ENCODE measurements around the gene VKORC1L1.
"Not testable (repeated sequence)": the region's sequence is repeated elsewhere in the genome, so short reads cannot be mapped to it uniquely, and the experiment has no call there.

VKORC1L1 gene

DNA sequence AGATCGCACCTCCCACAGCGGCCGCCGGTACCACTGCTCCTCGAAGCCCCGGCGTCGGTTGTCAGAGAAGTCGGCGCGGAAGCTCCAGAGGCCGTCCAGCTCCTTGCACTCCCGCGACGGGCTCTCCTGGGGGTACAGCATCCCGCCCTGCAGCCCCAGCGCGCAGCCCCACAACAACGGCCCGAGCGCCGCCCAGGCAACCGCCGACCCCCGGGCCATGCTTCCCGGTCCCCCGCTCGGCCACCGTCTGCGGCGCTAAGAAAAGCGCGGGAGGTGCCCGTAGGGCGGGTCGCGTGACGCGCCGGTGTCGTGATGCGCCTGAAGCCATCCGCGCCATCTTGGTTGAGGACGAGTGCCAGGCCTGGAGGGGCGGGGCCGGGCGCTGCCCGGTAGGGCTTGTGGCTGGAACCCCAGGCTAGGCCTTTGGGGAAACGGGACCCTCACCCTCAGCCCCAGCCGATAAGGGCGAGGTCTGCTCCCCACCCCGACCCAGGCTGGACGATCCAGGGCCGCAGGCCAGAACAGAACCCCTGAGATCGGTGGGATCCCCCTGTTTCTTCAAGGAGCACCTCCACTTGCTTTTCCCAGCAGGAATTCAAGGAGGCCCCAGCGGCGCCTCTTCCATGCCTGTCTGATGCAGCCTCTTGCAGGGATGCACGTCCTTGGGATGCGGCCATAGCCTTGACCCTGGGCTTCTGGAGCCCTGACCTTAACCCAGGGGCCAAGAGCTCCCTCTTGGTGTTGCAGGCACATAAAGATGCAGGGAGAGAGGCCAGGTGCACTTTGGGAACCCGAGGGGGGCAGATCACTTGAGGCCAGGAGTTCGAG, 109.3 kb downstream of the VKORC1L1 start, which contains the start of gene GUSB:
Gene GUSB, minus strand, starts transcription at position 249 of the 828 bp plus-strand sequence. Its CDS starts 30 bp downstream, at position 219.
- H3K27me3 Mint-ChIP-seq: no peaks in the 10 kb centered on the region

DNA sequence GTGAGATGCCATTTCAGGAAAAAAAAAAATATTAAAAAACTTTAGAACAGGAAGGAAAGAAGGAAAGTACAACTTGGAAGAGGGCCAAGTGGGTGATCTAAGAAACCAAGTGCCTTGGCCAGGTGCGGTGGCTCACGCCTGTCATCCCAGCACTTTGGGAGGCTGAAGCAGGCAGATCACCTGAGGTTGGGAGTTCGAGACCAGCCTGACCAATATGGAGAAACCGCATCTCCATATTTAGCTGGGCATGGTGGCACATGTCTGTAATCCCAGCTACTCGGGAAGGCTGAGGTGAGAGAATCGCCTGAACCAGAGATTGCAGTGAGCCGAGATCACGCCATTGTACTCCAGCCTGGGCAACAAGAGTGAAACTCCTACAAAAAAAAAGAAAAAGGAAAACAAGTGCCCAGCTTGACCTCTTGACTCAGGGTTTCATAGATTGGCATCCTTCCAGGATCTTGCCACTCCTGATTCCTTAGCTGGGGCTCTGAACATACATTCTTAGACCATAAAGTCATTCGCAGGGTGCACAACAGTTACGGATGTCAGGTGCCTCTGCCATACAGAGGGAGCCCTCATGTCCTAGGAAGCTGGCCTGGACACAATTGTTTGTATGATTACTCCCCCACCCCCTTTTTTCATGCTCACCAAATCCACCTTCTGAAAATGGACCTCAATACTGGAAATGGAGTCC, 111.2 kb downstream of the VKORC1L1 start:
- Mint-ChIP-seq H3K36me3 (ENCODE audit: low read depth) (peaks cover 16% of the 10 kb centered on the region), H3K9me3 (no peaks in the 10 kb centered on the region), H3K27me3 (no peaks in the 10 kb centered on the region), H3K4me3 (no peak overlapping the region), H3K27ac (no peak overlapping the region), H3K4me1 (ENCODE audit: low read depth) (peaks cover 10% of the 10 kb centered on the region)
- intact Hi-C loops (cut with micrococcal nuclease): loop anchor here (5.0 to 10.0 kb wide), 5 partner anchors 91 to 863 kb away; partner anchors contain the start of genes ASL, CRCP and VKORC1L1

More for the DNA sequence above, 109.3 kb downstream of the VKORC1L1 start, which contains the start of gene GUSB:
- peak within 1 kb of the TSS; percentile 82 for H3K4me3 Mint-ChIP-seq
- intact Hi-C loops (cut with micrococcal nuclease): loop anchor here (2.0 to 10.0 kb wide), 6 partner anchors 93 to 865 kb away; partner anchors contain the start of genes ASL, CRCP and VKORC1L1
- H3K36me3 Mint-ChIP-seq (ENCODE audit: low read depth): peaks cover 34% of the 10 kb centered on the region
- H3K9me3 Mint-ChIP-seq: no peaks in the 10 kb centered on the region
- peaks cover 10% of the 10 kb centered on the region for H3K4me1 Mint-ChIP-seq (ENCODE audit: low read depth)
- H3K27ac Mint-ChIP-seq: peak within 1 kb of the TSS; percentile 87

DNA sequence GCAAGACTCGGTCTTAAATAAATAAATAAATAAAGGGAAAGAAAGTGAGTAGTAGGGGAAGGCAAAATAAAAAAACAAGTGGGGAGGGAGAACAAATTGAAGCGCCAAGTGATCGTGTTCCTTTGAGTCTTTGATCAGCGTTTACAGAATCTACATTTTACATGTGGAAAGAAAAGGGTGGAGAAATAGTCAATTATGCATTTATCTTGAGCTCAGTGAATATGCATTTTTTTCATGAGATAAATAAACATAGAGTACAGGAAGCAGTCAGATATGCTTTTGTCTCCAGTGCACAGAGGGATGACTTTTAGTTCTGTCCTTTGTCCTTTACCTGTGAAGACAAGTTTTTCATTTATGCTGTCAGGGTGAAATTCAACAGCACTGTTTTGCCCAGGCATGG, 115.2 kb downstream of the VKORC1L1 start:
- Mint-ChIP-seq H3K27me3 (no peaks in the 10 kb centered on the region), H3K27ac (no peak overlapping the region), H3K4me3 (no peak overlapping the region), H3K4me1 (ENCODE audit: low read depth) (no peaks in the 10 kb centered on the region), H3K9me3 (no peaks in the 10 kb centered on the region), H3K36me3 (ENCODE audit: low read depth) (no peaks in the 10 kb centered on the region)
- intact Hi-C loops (cut with micrococcal nuclease): loop anchor here (10.0 kb wide), 2 partner anchors 87 to 127 kb away; partner anchors contain the start of genes ASL and CRCP

DNA sequence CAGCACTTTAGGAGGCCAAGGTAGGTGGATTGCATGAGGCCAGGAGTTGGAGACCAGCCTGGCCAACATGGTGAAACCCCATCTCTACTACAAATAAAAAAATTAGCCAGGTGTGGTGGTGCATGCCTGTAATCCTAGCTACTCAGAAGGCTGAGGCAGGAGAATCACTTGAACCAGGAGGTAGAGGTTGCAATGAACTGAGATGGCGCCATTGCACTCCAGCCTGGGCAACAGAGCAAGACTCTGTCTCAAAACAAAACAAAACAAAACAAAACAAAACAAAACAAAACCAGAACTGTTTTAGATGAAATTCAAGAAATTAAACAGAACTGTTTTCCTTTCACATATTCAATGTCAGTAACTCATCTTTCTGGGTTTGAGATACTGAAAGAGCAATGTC, 115.6 kb downstream of the VKORC1L1 start:
- not testable (repeated sequence) for H3K9me3 Mint-ChIP-seq; H3K36me3 Mint-ChIP-seq (ENCODE audit: low read depth); H3K4me1 Mint-ChIP-seq (ENCODE audit: low read depth); H3K27ac Mint-ChIP-seq; H3K27me3 Mint-ChIP-seq; H3K4me3 Mint-ChIP-seq
- intact Hi-C loops (cut with micrococcal nuclease): loop anchor here (10.0 kb wide), 2 partner anchors 86 to 126 kb away; partner anchors contain the start of genes ASL and CRCP

DNA sequence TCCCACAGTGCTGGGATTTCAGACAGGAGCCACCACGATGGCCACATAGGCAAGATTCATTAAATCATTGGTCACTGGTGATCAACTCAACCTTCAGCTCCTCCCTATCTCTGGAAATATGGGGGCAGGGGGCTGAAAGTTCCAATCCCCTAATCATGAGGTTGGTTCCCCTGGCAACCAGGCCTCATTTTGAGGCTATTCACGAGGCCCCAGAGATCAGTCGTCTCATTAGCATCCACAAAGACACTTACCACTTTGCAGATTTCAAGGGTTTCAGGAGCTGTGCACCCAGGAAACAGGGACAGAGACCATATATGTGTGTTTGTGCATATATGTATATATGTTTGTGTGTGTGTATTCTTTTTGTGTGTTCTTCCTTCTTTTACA, 116.8 kb downstream of the VKORC1L1 start:
- intact Hi-C loops (cut with micrococcal nuclease): loop anchor here (10.0 kb wide), 2 partner anchors 85 to 125 kb away; partner anchors contain the start of genes ASL and CRCP
- no peaks in the 10 kb centered on the region for H3K27me3 Mint-ChIP-seq
- H3K27ac Mint-ChIP-seq: no peak overlapping the region
- H3K4me1 Mint-ChIP-seq (ENCODE audit: low read depth): no peaks in the 10 kb centered on the region
- H3K36me3 Mint-ChIP-seq (ENCODE audit: low read depth): no peaks in the 10 kb centered on the region
- H3K9me3 Mint-ChIP-seq: no peaks in the 10 kb centered on the region
- no peak overlapping the region for H3K4me3 Mint-ChIP-seq

DNA sequence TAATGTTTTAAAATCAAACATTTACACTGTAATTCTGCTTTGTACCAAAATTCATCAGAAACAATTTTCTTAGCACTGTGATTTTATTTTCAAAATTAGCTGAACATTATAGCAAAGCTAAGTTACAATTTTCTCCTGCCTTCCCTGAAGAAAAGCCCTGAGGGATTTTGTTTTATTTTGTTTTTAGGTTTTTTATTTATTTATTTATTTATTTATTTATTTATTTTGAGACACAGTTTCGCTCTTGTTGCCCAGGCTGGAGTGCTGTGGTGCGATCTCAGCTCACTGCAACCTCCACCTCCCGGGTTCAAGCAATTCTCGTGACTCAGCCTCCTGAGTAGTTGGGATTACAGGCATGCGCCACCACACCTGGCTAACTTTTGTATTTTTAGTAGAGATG, 119.0 kb downstream of the VKORC1L1 start:
- H3K27me3 Mint-ChIP-seq; H3K4me1 Mint-ChIP-seq (ENCODE audit: low read depth); H3K9me3 Mint-ChIP-seq; H3K36me3 Mint-ChIP-seq (ENCODE audit: low read depth); H3K27ac Mint-ChIP-seq; H3K4me3 Mint-ChIP-seq; intact Hi-C loops (cut with micrococcal nuclease): not testable (repeated sequence)

DNA sequence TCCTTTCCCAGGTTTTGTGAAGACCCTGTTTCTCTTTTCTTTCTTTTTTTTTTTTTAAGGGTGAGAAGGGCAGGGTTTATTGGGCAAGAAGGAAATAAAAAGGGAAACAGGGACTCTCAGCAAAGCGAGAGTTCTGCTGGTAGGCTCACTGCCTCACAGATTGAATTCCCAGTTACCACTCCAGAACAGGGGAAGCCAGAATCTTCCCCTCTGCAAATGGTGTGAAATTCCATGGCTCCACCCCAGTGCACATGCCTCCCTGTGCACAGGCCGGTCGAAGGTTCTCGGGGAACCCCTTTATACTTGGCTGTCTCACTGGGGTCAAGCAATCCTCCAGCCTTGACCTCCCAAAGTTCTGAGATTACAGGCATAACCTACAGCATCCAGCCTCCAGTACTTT, 119.7 kb downstream of the VKORC1L1 start:
- Mint-ChIP-seq H3K4me1 (ENCODE audit: low read depth) (no peaks in the 10 kb centered on the region), H3K4me3 (no peak overlapping the region), H3K27me3 (no peaks in the 10 kb centered on the region), H3K36me3 (ENCODE audit: low read depth) (no peaks in the 10 kb centered on the region), H3K9me3 (no peaks in the 10 kb centered on the region), H3K27ac (no peak overlapping the region)
- intact Hi-C loops (cut with micrococcal nuclease): no loop called here

DNA sequence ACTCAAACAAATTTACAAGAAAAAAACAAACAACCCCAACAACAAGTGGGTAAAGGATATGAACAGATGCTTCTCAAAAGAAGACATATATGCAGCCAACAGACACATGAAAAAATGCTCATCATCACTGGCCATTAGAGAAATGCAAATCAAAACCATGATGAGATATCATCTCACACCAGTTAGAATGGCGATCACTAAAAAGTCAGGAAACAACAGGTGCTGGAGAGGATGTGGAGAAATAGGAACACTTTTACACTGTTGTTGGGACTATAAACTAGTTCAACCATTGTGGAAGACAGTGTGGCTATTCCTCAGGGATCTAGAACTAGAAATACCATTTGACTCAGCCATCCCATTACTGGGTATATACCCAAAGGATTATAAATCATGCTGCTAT, 122.1 kb downstream of the VKORC1L1 start:
- H3K4me3 Mint-ChIP-seq; H3K4me1 Mint-ChIP-seq (ENCODE audit: low read depth); H3K27me3 Mint-ChIP-seq; H3K27ac Mint-ChIP-seq; H3K9me3 Mint-ChIP-seq; H3K36me3 Mint-ChIP-seq (ENCODE audit: low read depth); intact Hi-C loops (cut with micrococcal nuclease): not testable (repeated sequence)

DNA sequence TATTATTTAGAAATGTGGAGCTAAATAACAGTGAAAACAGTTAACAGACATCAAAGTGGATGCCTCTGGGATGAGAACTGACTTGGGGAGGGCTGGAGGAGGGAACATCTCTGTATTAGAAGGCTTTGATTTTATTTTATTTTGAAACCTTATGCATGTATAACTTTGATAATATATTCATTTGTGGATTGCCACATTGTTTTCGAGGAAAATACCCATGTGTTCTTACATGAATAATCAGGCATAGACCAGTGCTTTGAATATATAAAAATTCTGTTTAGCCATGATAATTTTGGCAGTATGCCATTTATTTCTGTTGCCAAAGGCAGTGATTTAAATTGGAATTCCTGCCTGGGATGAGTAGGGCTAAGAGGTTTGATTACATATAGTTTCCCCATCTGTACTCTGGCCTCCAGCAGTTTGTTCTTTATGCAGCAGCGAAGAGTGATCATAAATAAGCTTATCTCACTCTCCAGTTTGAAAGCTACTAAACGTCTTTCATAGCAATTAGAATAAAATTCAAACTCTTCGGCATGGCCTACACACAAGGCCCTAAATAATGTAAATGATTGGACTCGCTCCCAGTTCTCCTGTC, 128.0 kb downstream of the VKORC1L1 start:
- H3K4me1 Mint-ChIP-seq (ENCODE audit: low read depth); intact Hi-C loops (cut with micrococcal nuclease); H3K27me3 Mint-ChIP-seq; H3K4me3 Mint-ChIP-seq; H3K9me3 Mint-ChIP-seq; H3K36me3 Mint-ChIP-seq (ENCODE audit: low read depth); H3K27ac Mint-ChIP-seq: not testable (repeated sequence)

DNA sequence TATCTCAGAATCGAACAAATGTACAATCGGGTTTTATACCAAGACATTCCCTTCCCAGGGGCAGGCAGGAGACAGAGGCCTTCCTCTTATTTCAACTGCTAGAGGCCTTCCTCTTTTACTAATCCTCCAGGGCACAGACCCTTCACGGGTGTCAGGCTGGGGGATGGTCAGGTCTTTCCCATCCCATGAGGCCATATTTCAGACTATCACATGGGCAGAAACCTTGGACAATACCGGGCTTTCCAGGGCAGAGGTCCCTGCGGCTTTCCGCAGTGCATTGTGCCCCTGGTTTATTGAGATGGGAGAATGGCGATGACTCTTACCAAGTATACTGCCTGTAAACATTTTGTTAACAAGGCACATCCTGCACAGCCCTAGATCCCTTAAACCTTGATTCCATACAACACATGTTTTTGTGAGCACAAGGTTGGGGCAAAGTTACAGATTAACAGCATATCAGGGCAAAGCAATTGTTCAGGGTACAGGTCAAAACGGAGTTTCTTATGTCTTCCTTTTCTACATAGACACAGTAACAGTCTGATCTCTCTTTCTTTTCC, 132.3 kb downstream of the VKORC1L1 start:
- H3K4me3 Mint-ChIP-seq; H3K4me1 Mint-ChIP-seq (ENCODE audit: low read depth); H3K9me3 Mint-ChIP-seq; H3K27ac Mint-ChIP-seq; intact Hi-C loops (cut with micrococcal nuclease); H3K36me3 Mint-ChIP-seq (ENCODE audit: low read depth); H3K27me3 Mint-ChIP-seq: not testable (repeated sequence)

DNA sequence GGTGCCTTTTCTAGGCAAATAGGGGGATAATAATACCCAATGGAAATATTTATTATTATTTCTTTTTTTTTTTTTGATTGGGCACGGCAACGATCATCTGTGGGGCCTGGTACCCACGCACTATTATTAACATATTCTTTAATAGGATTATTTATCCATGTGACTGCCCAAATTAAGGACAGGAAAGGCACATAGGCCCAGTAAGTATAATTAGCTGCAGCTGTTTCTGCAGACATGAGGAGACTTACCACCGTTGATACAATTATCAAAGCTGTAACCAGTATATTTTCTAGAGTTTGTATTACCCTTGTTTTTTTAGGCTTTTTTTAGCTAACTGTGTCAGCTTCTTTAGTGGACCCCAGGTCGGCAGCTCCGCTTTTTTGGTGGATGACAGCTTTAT, 134.4 kb downstream of the VKORC1L1 start:
- no peaks in the 10 kb centered on the region for H3K27me3 Mint-ChIP-seq
- H3K4me1 Mint-ChIP-seq (ENCODE audit: low read depth): no peaks in the 10 kb centered on the region
- intact Hi-C loops (cut with micrococcal nuclease): no loop called here
- H3K36me3 Mint-ChIP-seq (ENCODE audit: low read depth): no peaks in the 10 kb centered on the region
- no peak overlapping the region for H3K27ac Mint-ChIP-seq
- no peaks in the 10 kb centered on the region for H3K9me3 Mint-ChIP-seq
- no peak overlapping the region for H3K4me3 Mint-ChIP-seq
